HUES6 (cell line): ENCODE results near the gene RASIP1.

Source experiments
- H3K27ac ChIP-seq: 2 replicates; pipeline ENCODE4 v1.7.0; 2013; ENCODE audit warnings: low read depth, mild to moderate bottlenecking, low read length, inconsistent platforms
- H3K27me3 ChIP-seq: 2 replicates; pipeline ENCODE4 v1.6.1; 2013; ENCODE audit warnings: low read length; ENCODE audit not compliant: control insufficient read depth, insufficient read depth
- H3K36me3 ChIP-seq: 2 replicates; pipeline ENCODE4 v1.6.1; 2013; ENCODE audit warnings: low read length; ENCODE audit not compliant: control insufficient read depth, insufficient read depth
- H3K4me1 ChIP-seq: 2 replicates; pipeline ENCODE4 v1.6.1; 2013; ENCODE audit warnings: low read length; ENCODE audit not compliant: control insufficient read depth, insufficient read depth
- H3K4me3 ChIP-seq: 2 replicates; pipeline ENCODE4 v1.5.1; 2013; ENCODE audit warnings: low read depth, low read length
- H3K9ac ChIP-seq: one replicate; pipeline ENCODE4 v1.6.1; 2013; ENCODE audit warnings: mild to moderate bottlenecking, low read length
- H3K9me3 ChIP-seq: 2 replicates; pipeline ENCODE4 v1.6.1; 2013; ENCODE audit warnings: low read depth, low read length; ENCODE audit not compliant: control insufficient read depth, insufficient read depth

RASIP1 gene

DNA sequence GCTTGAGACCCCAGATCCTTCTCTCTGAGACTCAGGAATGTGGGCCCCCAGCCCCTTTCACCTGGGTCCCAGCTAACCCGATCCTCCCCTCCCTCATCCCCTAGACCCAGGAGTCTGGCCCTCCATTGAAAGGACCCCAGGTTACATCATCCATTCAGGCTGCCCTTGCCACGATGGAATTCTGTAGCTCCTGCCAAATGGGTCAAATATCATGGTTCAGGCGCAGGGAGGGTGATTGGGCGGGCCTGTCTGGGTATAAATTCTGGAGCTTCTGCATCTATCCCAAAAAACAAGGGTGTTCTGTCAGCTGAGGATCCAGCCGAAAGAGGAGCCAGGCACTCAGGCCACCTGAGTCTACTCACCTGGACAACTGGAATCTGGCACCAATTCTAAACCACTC, 15.4 kb upstream of the RASIP1 start:
- Histone ChIP-seq H3K9ac (no peak overlapping the region), H3K4me1 (peaks cover 12% of the 10 kb centered on the region; the same call in 1 of the 2 replicates), H3K27ac (no peak overlapping the region), H3K27me3 (peaks cover 9% of the 10 kb centered on the region; the same call in 1 of the 2 replicates), H3K9me3 (no peaks in the 10 kb centered on the region), H3K36me3 (peaks cover 4% of the 10 kb centered on the region; the same call in 1 of the 2 replicates), H3K4me3 (no peak overlapping the region)

DNA sequence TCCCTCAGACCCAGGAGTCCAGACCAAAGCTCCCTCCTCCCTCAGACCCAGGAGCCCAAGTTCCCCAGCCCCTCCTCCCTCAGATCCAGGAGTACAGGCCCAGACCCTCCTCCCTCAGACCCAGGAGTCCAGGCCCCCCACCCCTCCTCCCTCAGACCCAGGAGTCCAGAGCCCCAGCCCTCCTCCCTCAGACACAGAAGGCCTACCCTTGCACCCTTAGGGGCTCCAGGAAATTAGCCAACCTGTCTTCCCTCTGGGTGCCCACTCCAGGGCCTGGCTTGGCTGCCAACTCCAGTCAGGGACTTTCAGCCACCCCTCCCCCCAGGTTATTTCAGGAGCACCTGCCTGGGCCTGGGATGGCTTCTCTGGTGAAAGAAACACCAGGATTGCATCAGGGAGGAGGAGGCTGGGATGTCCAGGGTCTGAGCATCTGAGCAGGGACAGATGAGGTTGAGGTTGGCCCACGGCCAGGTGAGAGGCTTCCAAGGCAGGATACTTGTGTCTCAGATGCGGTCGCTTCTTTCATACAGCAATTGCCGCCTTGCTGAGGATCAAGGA, 14.8 kb upstream of the RASIP1 start, which contains the start of gene FGF21:
FGF21 (plus strand) TSS at position 441 of the 558 bp plus-strand sequence. CDS start 713 bp downstream, outside the sequence.
- H3K36me3 ChIP-seq = peaks cover 10% of the 10 kb centered on the region
- H3K27ac ChIP-seq = no peak within 1 kb of the TSS
- H3K9me3 ChIP-seq = no peaks in the 10 kb centered on the region
- H3K9ac ChIP-seq = no peak within 1 kb of the TSS
- H3K4me3 ChIP-seq = no peak within 1 kb of the TSS
- peaks cover 12% of the 10 kb centered on the region; the same call in 1 of the 2 replicates for H3K4me1 ChIP-seq
- H3K27me3 ChIP-seq = peaks cover 6% of the 10 kb centered on the region; the same call in 1 of the 2 replicates

DNA sequence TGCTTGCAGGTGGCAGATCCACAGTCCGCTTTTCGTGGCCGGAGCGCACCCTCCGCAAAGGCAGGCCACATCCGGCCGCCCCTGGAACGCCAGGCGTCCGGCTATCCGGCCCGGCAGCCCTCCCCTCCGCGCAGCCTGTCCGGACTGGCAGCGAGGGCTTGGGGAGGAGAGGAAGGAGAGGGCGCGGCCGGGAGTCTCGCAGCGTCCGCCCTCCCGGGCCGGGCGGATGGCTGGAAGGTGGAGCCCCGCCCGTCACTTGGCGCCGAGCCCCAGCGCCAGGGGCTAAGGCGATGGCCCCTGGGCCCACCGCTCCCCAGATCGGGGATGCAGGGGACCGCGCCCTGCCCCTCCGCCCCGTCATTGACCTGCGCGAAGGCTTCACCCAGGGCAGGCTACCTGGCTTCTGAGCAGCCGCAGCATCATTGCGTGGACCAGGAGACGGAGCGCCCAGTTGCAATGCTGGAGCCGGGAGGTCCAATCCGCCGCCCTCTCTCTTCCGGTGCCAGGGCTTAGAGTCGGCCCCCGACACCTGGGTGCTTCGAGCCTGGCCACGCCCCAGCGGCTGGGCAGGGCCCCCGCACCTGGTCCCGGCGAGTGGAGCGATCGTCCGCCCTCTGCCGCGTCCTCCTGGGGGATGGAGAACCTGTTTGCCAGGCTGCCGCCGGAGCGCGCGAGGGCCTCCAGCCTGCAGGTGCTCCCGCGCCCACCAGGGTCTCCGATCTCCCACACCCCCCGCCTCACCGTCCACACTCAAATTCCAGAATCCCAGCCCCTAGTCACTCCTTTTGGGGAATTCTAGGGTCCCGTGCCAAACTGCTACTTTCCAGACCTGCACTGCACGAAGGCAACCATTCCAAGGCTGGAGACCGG, 12.3 kb upstream of the RASIP1 start, which contains the start of gene FUT1:
FUT1 (minus strand) TSS at position 146 of the 870 bp plus-strand sequence. CDS start 1,360 bp downstream, outside the sequence.
- Histone ChIP-seq H3K4me1 (peaks cover 12% of the 10 kb centered on the region; the same call in 1 of the 2 replicates), H3K4me3 (peak within 1 kb of the TSS; percentile 77), H3K9ac (peak within 1 kb of the TSS; percentile 63), H3K36me3 (peaks cover 20% of the 10 kb centered on the region), H3K27ac (no peak within 1 kb of the TSS), H3K9me3 (no peaks in the 10 kb centered on the region), H3K27me3 (peaks cover 6% of the 10 kb centered on the region; the same call in 1 of the 2 replicates)

DNA sequence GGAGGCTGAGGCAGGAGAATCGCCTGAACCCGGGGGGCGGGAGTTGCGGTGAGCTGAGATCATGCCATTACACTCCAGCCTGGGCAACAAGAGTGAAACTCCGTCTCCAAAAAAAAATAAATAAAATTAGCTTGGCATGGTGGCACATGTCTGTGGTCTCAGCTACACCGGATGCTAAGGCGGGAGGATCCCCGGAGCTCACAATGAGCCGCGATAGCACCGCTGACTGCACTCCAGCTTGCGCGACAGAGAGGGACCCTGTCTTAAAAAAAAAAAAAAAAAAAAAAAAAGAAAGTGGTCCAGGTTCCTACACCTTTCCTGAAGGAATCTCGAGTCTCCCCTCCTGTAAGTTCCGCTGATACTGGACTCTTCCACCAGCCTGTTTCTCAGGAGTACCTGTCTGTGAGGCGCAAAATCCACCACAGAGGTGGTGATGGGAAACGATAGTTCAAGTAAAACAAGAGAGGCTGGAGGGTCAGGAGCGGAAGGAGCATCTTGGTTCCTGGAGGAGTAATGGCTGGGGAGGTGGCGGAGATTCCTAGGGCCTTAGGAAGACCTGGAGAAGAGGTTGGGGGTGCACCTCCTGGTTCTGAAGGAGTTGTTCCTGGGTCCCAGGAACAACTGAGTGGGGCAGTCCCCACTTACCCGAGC, 11.6 kb upstream of the RASIP1 start:
- Histone ChIP-seq H3K27me3 (peaks cover 6% of the 10 kb centered on the region; the same call in 1 of the 2 replicates), H3K36me3 (peaks cover 20% of the 10 kb centered on the region), H3K4me1 (peaks cover 12% of the 10 kb centered on the region; the same call in 1 of the 2 replicates), H3K9ac (peak overlapping the region; percentile 63), H3K9me3 (no peaks in the 10 kb centered on the region), H3K4me3 (peak overlapping the region; percentile 77), H3K27ac (no peak overlapping the region)

DNA sequence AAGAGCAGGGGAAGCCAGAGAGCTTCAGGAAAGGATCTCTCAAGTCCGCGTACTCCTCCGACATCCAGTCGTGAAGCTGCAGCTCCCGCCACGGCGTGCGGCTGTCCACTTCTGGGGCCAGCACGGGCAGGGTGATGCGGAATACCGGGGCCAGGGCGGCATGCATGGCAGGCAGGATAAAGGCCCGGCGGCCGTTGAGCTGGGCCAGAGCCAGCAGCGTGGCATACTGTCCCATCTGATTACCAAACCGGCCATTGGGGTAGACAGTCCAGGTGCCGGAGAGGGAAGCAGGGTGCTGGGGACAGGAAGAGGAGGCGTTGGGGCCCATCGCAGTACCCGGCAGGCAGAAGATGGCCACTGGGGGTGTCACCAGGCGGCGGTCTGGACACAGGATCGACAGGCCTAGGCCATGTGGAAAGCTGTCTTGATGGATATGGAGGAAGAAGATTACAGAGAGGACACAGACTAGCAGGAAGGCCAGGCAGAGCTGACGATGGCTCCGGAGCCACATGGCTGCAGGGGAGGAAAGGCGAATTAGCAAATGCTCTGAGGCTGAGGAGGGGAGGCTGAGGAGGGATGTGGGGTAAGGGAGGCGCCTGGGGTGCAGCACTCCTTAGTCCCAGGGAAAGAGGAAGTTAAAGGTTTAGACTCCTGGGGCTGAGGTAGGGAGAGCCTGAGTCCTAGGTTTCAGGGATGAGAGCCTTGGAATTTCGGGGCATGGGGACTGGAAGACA, 10.5 kb upstream of the RASIP1 start:
- Histone ChIP-seq H3K4me1 (peaks cover 18% of the 10 kb centered on the region), H3K36me3 (peaks cover 20% of the 10 kb centered on the region), H3K4me3 (peak overlapping the region; percentile 77; the same call in 1 of the 2 replicates), H3K27me3 (peaks cover 6% of the 10 kb centered on the region; the same call in 1 of the 2 replicates), H3K27ac (no peak overlapping the region), H3K9ac (no peak overlapping the region), H3K9me3 (no peaks in the 10 kb centered on the region)

DNA sequence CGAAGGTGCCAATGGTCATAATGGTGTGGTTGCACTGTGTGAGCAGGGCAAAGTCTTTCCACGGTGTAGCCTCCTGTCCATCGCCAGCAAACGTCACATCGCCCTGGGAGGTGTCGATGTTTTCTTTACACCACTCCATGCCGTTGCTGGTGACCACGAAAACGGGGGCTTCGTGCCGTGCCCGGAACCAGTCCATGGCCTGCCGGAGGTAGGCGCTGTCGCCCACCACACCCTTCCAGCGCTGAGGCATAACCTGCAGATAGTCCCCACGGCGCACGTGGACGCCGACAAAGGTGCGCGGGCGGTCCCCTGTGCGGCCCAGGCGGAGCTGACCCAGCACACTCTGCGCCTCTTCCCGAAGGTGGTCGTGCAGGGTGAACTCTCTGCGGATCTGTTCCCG, 9.9 kb upstream of the RASIP1 start:
- Histone ChIP-seq H3K9ac (no peak overlapping the region), H3K36me3 (peaks cover 20% of the 10 kb centered on the region), H3K4me1 (peaks cover 19% of the 10 kb centered on the region), H3K9me3 (no peaks in the 10 kb centered on the region), H3K27me3 (peaks cover 6% of the 10 kb centered on the region; the same call in 1 of the 2 replicates), H3K4me3 (no peak overlapping the region), H3K27ac (no peak overlapping the region)

DNA sequence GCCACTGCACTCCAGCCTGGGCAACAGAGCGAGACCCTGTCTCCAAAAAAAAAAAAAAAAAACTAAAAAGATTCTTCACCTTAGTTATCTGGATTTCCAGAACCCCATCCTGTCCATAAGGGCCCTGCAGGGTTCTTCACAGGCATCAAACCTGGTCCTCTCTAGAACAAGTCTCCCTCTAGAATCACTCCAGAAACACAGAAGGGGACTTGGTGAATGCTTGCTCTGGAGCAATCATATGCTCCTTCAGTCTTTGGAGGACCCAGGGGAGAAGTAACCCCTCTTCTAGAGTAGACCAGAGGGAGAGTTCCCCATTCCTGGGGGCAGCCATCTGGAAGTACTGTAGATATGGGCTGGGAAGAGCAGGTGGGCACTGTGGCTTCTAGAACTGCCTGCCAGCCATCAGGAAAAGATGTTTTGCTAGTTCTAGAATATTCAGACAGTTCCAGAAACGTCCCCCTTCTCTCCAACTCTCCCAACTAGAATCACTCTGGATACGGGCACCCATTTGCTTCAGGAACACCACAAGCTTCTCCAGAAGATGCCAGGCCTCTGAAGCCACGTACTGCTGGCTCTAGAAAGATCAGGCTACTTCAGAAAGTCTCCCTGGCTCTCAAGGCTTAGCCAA, 9.3 kb upstream of the RASIP1 start:
- Histone ChIP-seq H3K9ac (no peak overlapping the region), H3K36me3 (peaks cover 20% of the 10 kb centered on the region), H3K27me3 (peaks cover 6% of the 10 kb centered on the region; the same call in 1 of the 2 replicates), H3K9me3 (no peaks in the 10 kb centered on the region), H3K4me3 (no peak overlapping the region), H3K27ac (no peak overlapping the region), H3K4me1 (peaks cover 16% of the 10 kb centered on the region)

DNA sequence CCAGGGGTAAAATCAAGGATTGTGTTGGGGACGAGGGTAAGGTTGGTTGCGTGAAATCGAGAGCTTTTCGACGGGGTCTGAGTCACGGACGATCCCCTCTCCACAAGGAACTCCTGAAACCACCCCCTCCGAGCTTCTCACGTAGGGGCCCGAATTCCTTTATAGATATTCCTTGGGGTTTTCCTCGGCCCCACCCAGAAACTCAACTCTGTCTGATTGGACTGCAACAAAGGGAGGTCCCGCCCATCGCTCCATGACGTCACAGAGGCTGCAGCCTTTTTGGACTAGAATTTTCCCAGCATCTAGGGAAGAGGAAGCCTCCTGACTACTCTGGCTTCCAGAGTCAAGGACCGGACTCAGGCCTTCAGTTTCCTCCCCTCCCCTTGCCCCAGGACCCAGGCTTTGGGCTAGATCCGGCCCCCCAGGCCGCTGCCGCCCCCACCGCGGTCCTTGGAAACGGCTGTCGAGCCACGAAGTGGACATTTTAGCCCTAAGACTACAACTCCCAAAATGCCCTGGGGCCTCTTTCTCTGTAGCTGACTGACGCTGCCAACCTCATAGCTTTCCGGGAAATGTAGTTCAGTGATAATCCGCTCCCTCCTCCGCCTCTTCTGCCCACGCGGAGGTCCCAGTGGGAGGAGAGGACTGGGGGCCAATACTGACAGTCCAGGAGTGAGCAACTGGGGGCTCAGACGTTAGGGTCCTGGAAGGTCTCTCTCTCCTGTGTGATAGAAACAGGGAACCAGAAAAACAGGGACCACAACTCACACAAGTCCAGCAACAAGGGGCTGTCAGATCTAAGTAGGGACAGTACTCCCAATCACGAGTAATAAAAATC, 6.5 kb upstream of the RASIP1 start, which contains the start of gene IZUMO1:
IZUMO1 (minus strand) TSS at position 172 of the 838 bp plus-strand sequence. CDS start 1,050 bp downstream, outside the sequence.
- Histone ChIP-seq H3K36me3 (peaks cover 20% of the 10 kb centered on the region), H3K9me3 (no peaks in the 10 kb centered on the region), H3K9ac (peak within 1 kb of the TSS; percentile 55), H3K4me3 (peak within 1 kb of the TSS; percentile 86), H3K4me1 (peaks cover 12% of the 10 kb centered on the region), H3K27ac (peak within 1 kb of the TSS; percentile 61; the same call in 1 of the 2 replicates), H3K27me3 (no peaks in the 10 kb centered on the region)

DNA sequence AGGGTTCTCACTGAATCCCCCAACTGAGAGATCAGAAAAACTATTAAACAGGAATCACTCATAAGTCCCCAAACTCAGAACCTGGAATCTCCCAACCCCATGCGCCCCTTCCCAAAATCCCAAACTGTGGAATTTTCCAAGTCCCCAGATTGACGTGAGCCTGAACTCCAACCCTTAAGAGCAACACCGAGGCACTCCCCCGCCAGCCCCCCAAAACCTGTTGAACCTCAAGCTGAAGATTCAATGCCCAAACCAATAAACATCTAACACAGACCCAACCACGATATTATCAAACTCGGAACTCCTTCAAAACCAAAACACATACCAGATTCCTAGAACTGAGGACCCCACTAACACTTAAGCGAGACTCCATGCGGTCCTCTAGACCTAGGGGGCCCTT, 5.7 kb upstream of the RASIP1 start:
- H3K27ac ChIP-seq = peak overlapping the region; percentile 61; the same call in 1 of the 2 replicates
- H3K4me3 ChIP-seq = peak overlapping the region; percentile 86
- H3K9ac ChIP-seq = peak overlapping the region; percentile 55
- H3K4me1 ChIP-seq = peaks cover 16% of the 10 kb centered on the region
- H3K27me3 ChIP-seq = no peaks in the 10 kb centered on the region
- H3K36me3 ChIP-seq = peaks cover 19% of the 10 kb centered on the region
- no peaks in the 10 kb centered on the region for H3K9me3 ChIP-seq
